H1 (cell line): Measurements from ENCODE around the gene ADGRL3. TPM values are rescaled to one million over a fixed set of nuclear protein-coding genes. Genes with fewer than 3 reads are reported as not detected.

Experiments used
- CTCF ChIA-PET: fragments of 300-600 bp; sonication (Branson Sonifier 250); formaldehyde crosslinking; loops from one replicate; lab custom pipeline; 2021; ENCODE audit not compliant: partially characterized antibody; lab: Charles Lee
- POLR2A ChIA-PET: fragments of 300-600 bp; sonication (Branson Sonifier 250); formaldehyde crosslinking; loops from one replicate; lab custom pipeline; 2021; ENCODE audit warnings: inconsistent platforms; ENCODE audit not compliant: partially characterized antibody; lab: Charles Lee
- DNase-seq, 2 experiments: peaks; one replicate each; pipeline versions ENCODE4 v3.0.0 to v3.0.0-alpha.2; 2010 to 2022; ENCODE audit warnings: low spot score in 2 of 2, low read depth in 1 of 2, mixed read lengths in 1 of 2
- FAIRE-seq: peaks from 2 replicates; lab custom pipeline; 2011; peaks lifted over from hg19 to GRCh38; lab: Jason Lieb, UNC
- H2AFZ ChIP-seq: 2 replicates; pipeline ENCODE4 v1.8.1; 2012; ENCODE audit warnings: low read length, inconsistent platforms
- H2AK5ac ChIP-seq: 2 replicates; pipeline ENCODE4 v1.6.1; 2013; ENCODE audit warnings: low read depth, low read length
- H2BK120ac ChIP-seq: replicated peaks from 2 replicates; pipeline ENCODE3; 2013; ENCODE audit warnings: low read depth, low read length, inconsistent platforms
- H2BK12ac ChIP-seq: 2 replicates; pipeline ENCODE4 v1.6.1; 2013; ENCODE audit warnings: low read depth, low read length
- H2BK15ac ChIP-seq: 2 replicates; pipeline ENCODE4 v1.6.1; 2013; ENCODE audit warnings: low read length
- H2BK20ac ChIP-seq: 2 replicates; pipeline ENCODE4 v1.6.1; 2013; ENCODE audit warnings: low read length
- H2BK5ac ChIP-seq: 2 replicates; pipeline ENCODE4 v1.6.1; 2013; ENCODE audit warnings: low read depth, low read length
- H3K14ac ChIP-seq: 2 replicates; pipeline ENCODE4 v1.6.1; 2013; ENCODE audit warnings: inconsistent platforms; ENCODE audit not compliant: insufficient read length
- H3K18ac ChIP-seq: 2 replicates; pipeline ENCODE4 v1.6.1; 2013; ENCODE audit warnings: low read length; ENCODE audit errors: extremely low read depth
- H3K23ac ChIP-seq: 2 replicates; pipeline ENCODE4 v1.6.1; 2013; ENCODE audit warnings: inconsistent platforms; ENCODE audit not compliant: insufficient read length
- H3K23me2 ChIP-seq: 2 replicates; pipeline ENCODE4 v1.6.1; 2013; ENCODE audit warnings: low read depth, low read length
- H3K27ac ChIP-seq: 2 replicates; pipeline ENCODE4 v1.6.1; 2011; ENCODE audit warnings: low read depth, low read length, inconsistent platforms
- H3K27me3 ChIP-seq, 4 experiments: replicated peaks in 1 of 4; 1 replicate in 1 of 4; 2 replicates in 3 of 4; pipeline versions ENCODE4 v1.6.1 to v1.8.1; 2011 to 2013; ENCODE audit warnings: low read length in 3 of 4, mild to moderate bottlenecking in 3 of 4, inconsistent platforms in 2 of 4, mixed read lengths in 2 of 4, moderate library complexity in 1 of 4; ENCODE audit not compliant: control insufficient read depth in 3 of 4, insufficient read depth in 3 of 4; ENCODE audit errors: extremely low read depth in 1 of 4
- H3K36me3 ChIP-seq, 4 experiments: 2 replicates each; pipeline versions ENCODE4 v1.6.1 to v1.8.1; 2011 to 2013; ENCODE audit warnings: mild to moderate bottlenecking in 4 of 4, low read length in 3 of 4, moderate library complexity in 2 of 4, control low read depth in 1 of 4, inconsistent platforms in 1 of 4; ENCODE audit not compliant: insufficient read depth in 4 of 4, control insufficient read depth in 2 of 4
- H3K4ac ChIP-seq: replicated peaks from 2 replicates; pipeline ENCODE3; 2013; ENCODE audit warnings: low read length, low read depth, mixed read lengths, inconsistent platforms; ENCODE audit not compliant: insufficient read length
- H3K4me1 ChIP-seq, 4 experiments: replicated peaks in 1 of 4; 1 replicate in 1 of 4; 2 replicates in 3 of 4; pipeline versions ENCODE4 v1.6.1 to v1.8.1; 2011 to 2013; ENCODE audit warnings: low read length in 3 of 4, inconsistent platforms in 2 of 4, mixed read lengths in 1 of 4; ENCODE audit not compliant: insufficient read depth in 4 of 4, control insufficient read depth in 3 of 4
- H3K4me2 ChIP-seq, 2 experiments: 2 replicates each; pipeline versions ENCODE4 v1.6.1 to v1.8.1; 2011 to 2013; ENCODE audit warnings: low read depth in 2 of 2, low read length in 2 of 2, control low read depth in 1 of 2, inconsistent platforms in 1 of 2, mild to moderate bottlenecking in 1 of 2; ENCODE audit not compliant: insufficient read depth in 1 of 2
- H3K4me3 ChIP-seq, 4 experiments: fragments of 200-600, 300-600 bp in 1 of 4; sonication (generic), shearing (Covaris generic), sonication (Bioruptor Twin) in 1 of 4; 2 replicates each; pipeline versions ENCODE4 v1.5.1 to v1.8.1; 2011 to 2016; ENCODE audit warnings: low read length in 4 of 4, low read depth in 3 of 4, control low read depth in 2 of 4, inconsistent platforms in 2 of 4, mild to moderate bottlenecking in 2 of 4, mixed read lengths in 1 of 4, moderate library complexity in 1 of 4; ENCODE audit not compliant: insufficient read depth in 2 of 4; ENCODE audit errors: extremely low read depth in 1 of 4
- H3K56ac ChIP-seq: replicated peaks from 2 replicates; pipeline ENCODE3; 2013; ENCODE audit warnings: low read depth, mild to moderate bottlenecking, mixed read lengths, low read length, inconsistent platforms; ENCODE audit not compliant: insufficient read length
- H3K79me1 ChIP-seq: 2 replicates; pipeline ENCODE4 v1.6.1; 2013; ENCODE audit warnings: low read depth, low read length, control low read depth
- H3K79me2 ChIP-seq, 2 experiments: 2 replicates each; pipeline versions ENCODE4 v1.6.1 to v1.8.1; 2012 to 2013; ENCODE audit warnings: low read length in 2 of 2, mild to moderate bottlenecking in 2 of 2, inconsistent platforms in 1 of 2; ENCODE audit not compliant: insufficient read depth in 2 of 2, control insufficient read depth in 1 of 2
- H3K9ac ChIP-seq, 4 experiments: replicated peaks in 1 of 4; 1 replicate in 1 of 4; 2 replicates in 3 of 4; pipeline versions ENCODE4 v1.6.1 to v1.8.1; 2011 to 2013; ENCODE audit warnings: low read depth in 3 of 4, low read length in 3 of 4, control low read depth in 2 of 4, mild to moderate bottlenecking in 2 of 4, moderate library complexity in 2 of 4, inconsistent platforms in 1 of 4; ENCODE audit errors: extremely low read depth in 1 of 4
- H3K9me3 ChIP-seq, 2 experiments: 2 replicates each; pipeline versions ENCODE4 v1.6.1 to v1.8.1; 2012 to 2013; ENCODE audit warnings: mild to moderate bottlenecking in 2 of 2, moderate library complexity in 2 of 2, control low read depth in 1 of 2, inconsistent platforms in 1 of 2, low read depth in 1 of 2, low read length in 1 of 2, mixed read lengths in 1 of 2; ENCODE audit not compliant: insufficient read depth in 2 of 2
- H4K20me1 ChIP-seq, 2 experiments: replicated peaks in 1 of 2; 2 replicates each; pipeline versions ENCODE3 to v1.8.1; 2011 to 2013; ENCODE audit warnings: inconsistent platforms in 2 of 2, low read length in 2 of 2, mild to moderate bottlenecking in 1 of 2; ENCODE audit not compliant: insufficient read depth in 2 of 2, control insufficient read depth in 1 of 2
- H4K5ac ChIP-seq: 2 replicates; pipeline ENCODE4 v1.6.1; 2013; ENCODE audit warnings: low read length, low read depth, mixed read lengths, inconsistent platforms; ENCODE audit not compliant: insufficient read length
- H4K8ac ChIP-seq: 2 replicates; pipeline ENCODE4 v1.8.0; 2013; ENCODE audit warnings: mild to moderate bottlenecking, moderate library complexity, low read length, inconsistent platforms; ENCODE audit not compliant: insufficient read depth; ENCODE audit errors: extremely low read depth
- H4K91ac ChIP-seq: replicated peaks from 2 replicates; pipeline ENCODE3; 2013; ENCODE audit warnings: low read length, mixed read lengths, inconsistent platforms; ENCODE audit not compliant: insufficient read length
- HDAC6 ChIP-seq: IDR thresholded peaks from one replicate; pipeline ENCODE4 v1.7.1; 2012; ENCODE audit warnings: low read depth, mild to moderate bottlenecking, inconsistent platforms, low read length, moderate library complexity
- KDM4A ChIP-seq: IDR thresholded peaks from one replicate; pipeline ENCODE4 v1.7.1; 2012; ENCODE audit warnings: low read depth, mild to moderate bottlenecking, moderate library complexity, low read length, inconsistent platforms; ENCODE audit not compliant: severe bottlenecking
- WGBS, 2 experiments: shearing (Covaris generic) in 1 of 2; methylation state at CpG; one replicate each; pipeline versions ENCODE4 v1.1.6 to v1.1.7; 2013 to 2015; ENCODE audit warnings: low lambda C conversion rate in 2 of 2, mixed read lengths in 2 of 2, inconsistent platforms in 1 of 2, low coverage in 1 of 2, missing lambda C conversion rate in 1 of 2; ENCODE audit not compliant: insufficient replicate concordance in 2 of 2, insufficient coverage in 1 of 2, insufficient read length in 1 of 2; ENCODE audit errors: extremely low coverage in 1 of 2, missing lambda C conversion rate in 1 of 2; 5-methylcytosine and 5-hydroxymethylcytosine counted together
- polyA plus RNA-seq, 7 experiments: library from polyadenylated mRNA; depleted of rRNA in 3 of 7; stranded (reverse) in 5 of 7; unstranded in 2 of 7; fragments of >200 nt in 5 of 7; fragments of 200-250 nt in 2 of 7; gene quantifications; 1 replicate in 5 of 7; 2 replicates in 1 of 7; 4 replicates in 1 of 7; pipeline versions ENCODE4 v1.2.1 to v1.2.3, GENCODE V29; 2011 to 2013; ENCODE audit warnings: missing spikeins in 2 of 7, mixed read lengths in 2 of 7
- total RNA-seq: library from RNA; stranded (reverse); fragmentation: NEBNext Ultra II Directional; extraction: Animal tissue kit (Norgen Biotek cat#: 25700); gene quantifications from 2 replicates; pipeline ENCODE4 v1.2.1, GENCODE V29; 2021

ADGRL3 gene
- total and polyA plus RNA-seq, 2 of the 8 experiments (the other 6 are each of a cell fraction or from before 2014, with no cell fraction given): 6.6 to 13.0 TPM

GRCh38 chr4:62077406-62077805, 877.3 kb downstream of the ADGRL3 start:
- Histone ChIP-seq H2BK12ac (no peak overlapping the region), H3K23me2 (no peaks in the 10 kb centered on the region), H4K91ac (no peak overlapping the region), H3K4me2 (no peak overlapping the region), H2BK20ac (no peak overlapping the region), H2BK120ac (no peak overlapping the region), H3K14ac (no peak overlapping the region), H3K56ac (no peak overlapping the region), H2AFZ (no peak overlapping the region), H3K9ac (no peak overlapping the region), H3K36me3 (no peaks in the 10 kb centered on the region), H4K8ac (no peak overlapping the region), H3K18ac (no peak overlapping the region), H3K79me1 (no peaks in the 10 kb centered on the region), H3K79me2 (no peaks in the 10 kb centered on the region), H2AK5ac (no peak overlapping the region), H3K4me1 (peaks cover 0 to 3% (median 1%) of the 10 kb centered on the region in 4 experiments; a peak in 2 of 7 replicates), H3K4ac (no peak overlapping the region), H2BK5ac (no peak overlapping the region), H3K4me3 (no peak overlapping the region), H3K27me3 (no peaks in the 10 kb centered on the region), H3K9me3 (no peaks in the 10 kb centered on the region), H3K23ac (no peak overlapping the region), H4K20me1 (no peaks in the 10 kb centered on the region), H3K27ac (no peak overlapping the region), H2BK15ac (no peak overlapping the region), H4K5ac (no peak overlapping the region)
- WGBS, 2 experiments: 85% methylated on average over 1 of the region's 1 CpG; no CpG with 5 or more reads in 1 of the 2 experiments
- TF ChIP-seq HDAC6 (no peak), KDM4A (no peak)
- no peak for DNase-seq
- ChIA-PET POLR2A (no interaction called here), CTCF (interaction anchor here (0.9 kb wide), 1 partner anchor 761 kb away, joined by 3 read pairs; no protein-coding TSS in a partner anchor)
- peak; percentile 55 for FAIRE-seq
